ENCODE data around the gene PPFIBP1.
"Not testable (repeated sequence)": the region's sequence is repeated elsewhere in the genome, so short reads cannot be mapped to it uniquely, and the experiment has no call there.

PPFIBP1 gene

DNA sequence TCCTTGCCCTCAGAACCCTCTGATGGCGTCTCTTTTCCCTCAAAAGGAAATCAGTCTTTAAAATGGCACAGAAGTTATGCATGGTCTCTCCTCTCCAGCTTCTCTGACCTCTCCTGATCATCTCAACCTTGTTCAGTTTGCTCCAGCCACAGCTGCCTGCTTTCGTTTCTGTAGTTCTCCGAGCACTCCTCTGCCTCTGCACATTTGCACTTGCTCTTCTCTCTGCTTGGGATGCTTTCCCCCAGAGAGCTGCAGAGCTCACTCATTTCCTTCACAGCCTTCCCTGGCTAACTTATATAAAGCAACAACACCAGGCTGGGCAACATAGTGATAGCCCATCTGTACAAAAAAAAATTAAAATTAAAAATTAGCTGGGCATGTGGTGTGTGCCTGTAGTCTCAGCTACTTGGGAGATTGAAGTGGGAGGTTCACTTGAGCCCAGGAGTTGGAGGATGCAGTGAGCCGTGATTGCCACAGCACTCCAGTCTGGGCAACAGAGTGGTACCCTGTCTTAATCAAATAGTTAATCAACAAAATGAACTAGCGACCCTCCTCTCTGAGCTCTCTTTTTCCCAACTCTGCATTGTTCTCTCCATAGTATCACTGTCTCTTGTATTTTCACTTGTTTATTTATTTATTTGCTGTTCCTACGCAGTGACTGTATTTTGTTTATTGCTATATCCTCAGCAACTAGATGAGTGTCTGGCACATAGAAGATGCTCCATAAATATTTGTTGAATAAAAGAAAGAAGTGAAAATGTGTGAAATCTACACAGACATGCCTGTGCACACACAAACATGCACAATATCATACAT is 37.7 kb downstream of the PPFIBP1 start:
- H3K4me3 ChIP-seq (ENCODE audit: low read depth, low read length), result no peak overlapping the region

GRCh38 chr12:27564612-27565213 is 40.7 kb downstream of the PPFIBP1 start:
- H3K4me3 ChIP-seq (ENCODE audit: low read depth, low read length), result no peak overlapping the region

- no peak overlapping the region for H3K4me3 ChIP-seq (ENCODE audit: low read depth, low read length)
These were observed 42.2 kb downstream of the PPFIBP1 start for GRCh38 chr12:27566159-27566558.

DNA sequence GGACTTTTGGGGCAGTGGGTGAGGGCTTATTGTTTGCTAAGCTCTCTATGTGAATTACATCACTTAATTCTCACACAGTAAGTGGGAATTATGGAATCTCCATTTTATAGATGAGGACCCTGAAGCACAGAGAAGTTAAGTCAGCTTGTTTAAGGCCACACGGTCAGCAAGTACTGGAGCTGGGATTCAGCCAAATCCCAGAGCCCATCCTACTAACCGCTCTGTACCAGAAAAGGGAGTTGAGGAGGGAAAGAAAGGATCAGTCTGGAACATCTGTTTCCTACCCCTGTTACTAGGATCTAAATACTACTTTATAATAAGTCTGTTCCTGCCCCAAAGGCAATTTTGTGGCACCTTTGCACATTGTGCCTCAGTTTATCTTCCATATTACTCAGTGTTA is 42.6 kb downstream of the PPFIBP1 start:
- no peak overlapping the region for H3K4me3 ChIP-seq (ENCODE audit: low read depth, low read length)

DNA sequence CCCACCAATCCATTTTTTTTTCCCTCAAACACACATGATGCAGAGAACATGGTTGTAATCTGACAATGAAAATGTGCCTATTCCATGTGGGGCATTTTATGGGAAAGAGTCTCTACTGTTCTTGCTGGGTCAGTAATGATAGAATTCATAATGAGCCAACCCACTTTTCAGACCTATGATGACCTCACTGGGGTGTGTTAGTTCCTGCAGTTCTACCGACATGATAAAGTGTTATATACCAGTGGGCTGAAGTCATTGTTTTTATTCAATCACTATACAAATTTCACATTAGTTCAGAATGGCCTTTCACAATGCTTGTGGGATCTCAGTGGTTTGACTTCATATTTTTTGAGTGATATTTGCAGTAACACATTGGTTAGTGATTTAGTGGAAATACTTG is 47.5 kb downstream of the PPFIBP1 start:
- H3K4me3 ChIP-seq (ENCODE audit: low read depth, low read length), result no peak overlapping the region

GRCh38 chr12:27572486-27573255 is 48.7 kb downstream of the PPFIBP1 start:
- no peak overlapping the region for H3K4me3 ChIP-seq (ENCODE audit: low read depth, low read length)

- no peak overlapping the region for H3K4me3 ChIP-seq (ENCODE audit: low read depth, low read length)
These were observed 50.0 kb downstream of the PPFIBP1 start for GRCh38 chr12:27573972-27574371.

DNA sequence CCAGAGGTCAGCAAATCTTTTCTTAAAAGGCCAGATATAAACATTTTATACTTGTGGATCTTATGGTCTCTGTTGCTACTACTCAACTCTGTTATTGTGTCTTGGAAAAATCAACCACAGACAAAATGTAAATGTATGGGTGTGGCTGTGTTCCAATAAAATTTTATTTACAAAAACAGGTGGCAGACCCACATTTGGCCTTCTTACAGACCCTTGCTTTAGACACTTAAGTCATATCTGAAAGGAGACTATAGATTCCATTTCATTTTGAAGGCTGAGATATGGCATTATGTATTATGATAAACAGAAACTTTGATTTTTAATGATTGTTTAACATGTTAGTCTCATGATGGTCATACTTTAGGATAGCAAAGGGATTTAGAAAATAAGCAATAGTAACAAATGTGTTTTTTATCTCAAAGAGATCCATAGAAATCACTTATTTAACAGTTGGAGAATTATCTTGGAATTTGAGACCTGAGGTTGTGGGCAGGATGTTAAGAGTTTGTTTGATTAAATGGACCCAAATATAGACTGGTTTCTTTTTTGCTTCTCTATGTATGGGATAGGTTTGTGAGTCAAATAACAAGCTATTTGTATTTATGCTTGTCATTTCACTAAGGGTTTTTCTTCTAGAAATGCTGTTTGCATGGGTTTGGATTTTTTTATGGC is 51.2 kb downstream of the PPFIBP1 start:
- no peak overlapping the region for H3K4me3 ChIP-seq (ENCODE audit: low read depth, low read length)

DNA sequence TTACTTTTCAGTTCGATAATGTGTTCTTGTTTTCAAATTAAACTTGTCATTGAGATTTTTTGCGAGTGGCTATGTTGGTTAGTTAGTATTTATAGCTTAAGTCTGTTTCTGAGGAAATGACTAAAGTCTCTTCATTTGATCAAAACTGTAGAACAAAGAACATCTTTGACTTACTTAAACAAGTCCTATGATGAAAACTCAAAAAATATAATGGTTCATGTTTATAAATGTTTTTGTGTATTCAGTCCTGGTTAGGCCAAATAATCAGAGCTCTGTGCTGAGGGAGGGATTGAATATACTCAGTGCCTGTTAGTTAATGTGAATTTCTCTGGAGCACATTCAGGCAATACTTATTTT is 51.7 kb downstream of the PPFIBP1 start:
- no peak overlapping the region for H3K4me3 ChIP-seq (ENCODE audit: low read depth, low read length)

DNA sequence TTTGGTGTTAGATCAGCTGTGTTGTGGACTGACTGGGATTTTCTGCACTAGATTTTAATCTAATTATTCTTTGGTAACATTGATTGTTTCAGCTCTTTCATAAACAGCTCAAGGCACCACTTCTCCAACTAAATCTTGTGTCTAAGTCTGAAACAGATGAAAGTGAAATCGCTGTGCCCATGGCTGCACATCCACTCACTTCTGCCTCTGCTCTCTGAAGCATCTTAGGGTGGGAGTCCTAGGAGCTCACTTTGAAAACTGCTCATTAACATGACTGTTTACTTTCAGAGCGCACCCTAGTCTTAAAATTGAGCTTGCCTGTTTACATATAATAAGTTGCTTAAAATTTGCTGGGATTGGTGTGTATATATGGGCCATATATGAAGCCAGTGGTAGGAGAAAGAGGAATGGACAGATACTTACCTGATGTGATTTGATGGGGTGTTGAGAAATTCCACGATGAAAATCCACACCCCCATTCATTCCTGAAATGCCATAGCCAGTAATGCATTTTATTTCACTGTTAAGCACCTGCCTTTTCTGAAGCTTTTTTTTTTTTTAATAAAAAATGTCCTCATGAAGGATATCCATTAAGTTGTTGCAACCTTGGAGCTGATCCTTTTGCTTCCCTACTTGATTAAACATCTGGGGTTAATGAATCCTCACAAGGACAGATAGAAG is 52.8 kb downstream of the PPFIBP1 start:
- no peak overlapping the region for H3K4me3 ChIP-seq (ENCODE audit: low read depth, low read length)

DNA sequence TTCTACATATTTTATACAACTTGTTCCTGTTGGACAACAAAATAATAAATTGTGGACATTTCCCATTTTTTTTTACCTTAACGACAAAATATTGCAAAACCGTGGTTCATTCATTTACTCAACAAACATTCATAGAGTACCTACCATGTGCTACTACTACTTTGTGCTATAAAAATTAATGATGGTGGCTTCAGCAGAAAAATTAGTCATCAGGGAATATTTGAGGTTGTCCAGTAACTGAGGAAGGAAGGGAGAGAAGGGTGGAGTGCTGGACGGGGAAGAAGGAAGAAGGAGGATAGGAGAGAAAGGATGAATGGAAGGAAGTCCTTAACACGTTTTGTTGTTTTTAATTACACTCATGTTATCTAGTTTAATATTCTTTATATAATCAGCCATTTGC is 53.7 kb downstream of the PPFIBP1 start:
- H3K4me3 ChIP-seq (ENCODE audit: low read depth, low read length), result no peak overlapping the region

DNA sequence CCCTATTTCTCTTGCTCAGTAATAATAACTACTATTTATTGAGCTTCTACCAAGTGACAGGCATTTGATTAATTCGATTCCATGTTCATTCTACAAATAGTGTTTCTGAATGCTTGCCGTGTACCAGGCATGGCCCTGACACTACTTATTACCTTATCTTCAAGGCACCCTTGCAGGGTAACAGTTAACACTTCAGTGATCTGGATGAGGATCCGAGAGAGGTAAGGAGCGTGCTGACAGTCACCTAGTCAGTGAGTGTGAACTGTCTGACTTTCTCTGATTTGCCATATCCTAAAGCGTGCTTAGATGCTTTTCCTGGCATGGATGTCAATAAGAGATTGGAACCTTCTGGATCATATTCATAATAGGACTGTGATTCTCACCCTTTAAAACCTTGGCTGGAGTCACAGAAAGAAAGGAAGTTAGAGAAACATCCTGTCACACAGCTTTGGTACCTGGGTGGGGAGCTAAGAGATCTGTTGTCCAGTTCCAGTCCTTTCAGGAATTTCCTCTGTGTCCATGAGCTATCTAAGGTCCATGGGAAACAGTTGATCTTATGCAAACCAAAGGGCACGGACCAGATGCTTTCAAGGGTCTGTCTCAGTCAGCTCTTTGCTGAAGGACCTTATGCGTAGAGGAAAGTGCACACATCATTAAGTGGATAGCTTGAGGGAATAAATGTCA is 54.8 kb downstream of the PPFIBP1 start:
- no peak overlapping the region for H3K4me3 ChIP-seq (ENCODE audit: low read depth, low read length)

- H3K4me3 ChIP-seq (ENCODE audit: low read depth, low read length), result no peak overlapping the region
These were observed 56.7 kb downstream of the PPFIBP1 start for GRCh38 chr12:27580561-27581330.

DNA sequence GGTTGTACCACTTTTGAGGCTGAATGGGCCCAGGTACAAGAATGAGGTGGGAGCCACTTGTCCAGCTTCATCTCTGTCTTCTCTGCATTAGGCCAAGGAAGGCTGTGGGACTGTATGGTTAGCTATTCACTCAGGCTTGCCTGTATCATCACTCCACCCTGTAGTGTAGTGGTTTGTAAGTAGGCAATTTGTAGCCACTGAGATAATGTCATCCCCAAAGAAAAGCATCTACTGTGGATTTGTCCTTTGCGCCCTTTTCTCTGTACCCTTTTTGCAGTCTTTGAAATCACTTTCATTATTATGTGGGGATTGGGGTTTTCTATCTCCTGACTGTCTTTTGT is 57.3 kb downstream of the PPFIBP1 start:
- not testable (repeated sequence) for H3K4me3 ChIP-seq (ENCODE audit: low read depth, low read length)

DNA sequence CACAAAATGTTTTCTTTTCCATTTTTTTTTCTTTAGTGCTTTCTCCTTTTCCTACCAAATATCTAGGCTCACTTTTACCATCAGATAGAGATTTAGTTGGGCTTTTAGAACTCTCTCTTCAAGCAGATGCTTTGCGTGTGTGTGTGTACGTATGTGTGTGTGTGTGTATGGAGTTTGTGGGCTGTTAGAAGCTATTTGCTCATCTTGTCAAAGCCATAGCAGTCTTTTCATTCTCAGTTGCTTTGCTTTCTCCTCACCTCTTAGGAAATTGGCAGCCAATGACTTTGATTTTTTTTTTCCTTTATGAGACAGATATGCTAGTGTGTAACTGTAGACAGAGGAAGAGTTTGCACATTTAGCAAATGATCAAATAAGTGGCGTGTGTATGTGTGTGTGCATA is 57.8 kb downstream of the PPFIBP1 start:
- H3K4me3 ChIP-seq (ENCODE audit: low read depth, low read length), result not testable (repeated sequence)

DNA sequence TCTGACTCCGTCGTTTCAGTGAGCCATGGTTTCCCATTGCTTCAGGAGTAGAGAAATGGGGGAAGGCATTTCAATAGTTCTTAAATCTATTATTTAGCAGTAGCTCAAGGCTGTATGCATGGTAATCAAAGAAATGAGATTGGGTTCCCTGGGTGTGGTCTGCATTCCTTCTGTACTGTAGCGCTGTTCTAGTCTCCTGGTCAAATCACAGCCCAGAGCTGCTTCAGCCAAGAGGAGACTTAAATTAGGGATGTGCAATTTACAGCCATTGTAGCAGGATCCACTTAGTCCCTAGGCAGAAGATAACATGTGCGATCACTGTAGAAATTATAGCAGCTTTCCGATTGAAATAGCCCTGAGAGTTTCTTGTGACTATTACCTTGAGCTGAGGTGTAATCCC is 58.4 kb downstream of the PPFIBP1 start:
- H3K4me3 ChIP-seq (ENCODE audit: low read depth, low read length), result not testable (repeated sequence)

DNA sequence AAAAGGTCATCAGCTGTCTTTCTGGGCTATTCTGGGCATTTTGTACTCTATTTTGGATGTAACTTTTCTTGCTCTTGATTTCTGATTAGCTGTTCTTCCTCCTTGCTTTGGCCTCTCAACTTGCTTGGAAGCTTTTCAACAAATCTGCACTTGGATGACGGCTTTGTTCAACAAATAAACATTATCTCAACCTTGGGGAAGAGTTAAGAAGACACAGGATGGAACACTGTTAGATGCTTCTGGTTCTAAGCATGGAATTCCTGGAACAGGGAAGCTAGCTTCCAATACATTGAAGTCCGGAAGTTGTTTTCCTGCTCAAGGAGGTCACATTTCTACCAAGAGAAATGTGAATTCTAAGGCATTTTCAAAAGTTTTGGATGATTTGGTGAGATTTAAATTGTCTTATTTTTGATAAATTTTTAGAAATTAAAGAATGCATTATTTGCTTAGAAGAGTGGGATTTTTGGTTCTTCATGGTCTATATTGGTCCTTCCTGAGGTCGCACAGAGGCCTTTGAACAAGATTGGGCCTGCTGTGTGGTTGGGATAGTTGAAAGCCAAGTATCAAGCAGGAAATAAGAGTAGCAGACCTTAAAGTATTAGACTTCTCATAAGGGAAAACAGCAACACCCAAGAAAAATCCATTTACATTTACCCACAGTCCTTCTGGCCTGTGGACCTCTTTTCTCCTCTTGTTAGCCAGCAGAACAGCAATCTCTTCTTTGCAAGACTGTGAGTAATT is 59.2 kb downstream of the PPFIBP1 start:
- no peak overlapping the region for H3K4me3 ChIP-seq (ENCODE audit: low read depth, low read length)

DNA sequence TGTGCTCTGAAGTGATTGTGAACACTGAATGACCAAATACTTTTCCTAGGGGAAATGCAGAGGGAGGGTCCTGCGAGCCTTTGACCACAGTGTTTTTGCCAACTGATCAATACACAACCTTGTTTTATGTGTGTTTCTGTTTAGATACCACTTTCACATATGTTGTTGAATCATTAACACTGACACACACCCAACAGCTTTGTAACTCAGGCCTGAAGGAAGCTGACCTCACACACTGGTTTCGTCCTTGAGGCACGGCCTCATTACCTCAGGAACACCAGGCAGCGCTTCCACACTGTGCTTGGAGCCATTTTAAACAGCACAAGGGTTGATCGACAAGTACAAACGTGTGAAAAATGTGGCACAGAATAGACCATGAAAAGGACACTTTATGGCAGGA is 60.0 kb downstream of the PPFIBP1 start:
- no peak overlapping the region for H3K4me3 ChIP-seq (ENCODE audit: low read depth, low read length)

GRCh38 chr12:27585739-27586265 is 61.8 kb downstream of the PPFIBP1 start:
- H3K4me3 ChIP-seq (ENCODE audit: low read depth, low read length), result no peak overlapping the region

Data from iPS-11a (cell line).